Ovary (tissue), 9 donors: ENCODE results near the gene EDN3. TPM values are rescaled to one million over a fixed set of nuclear protein-coding genes. Genes with fewer than 3 reads are reported as not detected.

Experiments used
- DNase-seq, 5 donors: peaks; one replicate each; pipeline ENCODE4 v3.0.0-alpha.2; 2019 to 2020
- H3K27ac ChIP-seq, 2 donors: fragments of 200-600 bp; one replicate each; pipeline versions ENCODE4 v1.5.1 to v1.8.0; 2019 to 2022
- H3K27me3 ChIP-seq: fragments of 200-600 bp; one replicate; pipeline ENCODE4 v1.8.0; 2022
- H3K36me3 ChIP-seq: fragments of 200-600 bp; sonication (generic); one replicate; pipeline ENCODE4 v1.5.1; 2019
- H3K4me1 ChIP-seq: one replicate; pipeline ENCODE4 v1.8.1; 2013; ENCODE audit warnings: mild to moderate bottlenecking, moderate library complexity; ENCODE audit not compliant: insufficient read depth
- H3K4me3 ChIP-seq: fragments of 200-600 bp; sonication (generic); one replicate; pipeline ENCODE4 v1.5.1; 2017
- H3K9me3 ChIP-seq, 2 donors: fragments of 200-600 bp in 1 of 2; sonication (generic) in 1 of 2; one replicate each; pipeline versions ENCODE4 v1.5.1 to v1.8.1; 2013 to 2019; ENCODE audit warnings: mild to moderate bottlenecking in 1 of 2, moderate library complexity in 1 of 2
- EP300 ChIP-seq: sonication (generic); formaldehyde crosslinking; IDR thresholded peaks from one replicate; pipeline ENCODE4 v1.6.1; 2017; ENCODE audit warnings: antibody characterized with exemption
- POLR2A ChIP-seq: fragments of 450-650 bp; IDR thresholded peaks from one replicate; pipeline ENCODE4 v1.6.1; 2017; ENCODE audit warnings: antibody characterized with exemption, mild to moderate bottlenecking, moderate library complexity
- WGBS, 3 donors: extraction: QIAGEN DNeasy Blood & Tissue Kit in 1 of 3; methylation state at CpG; one replicate each; pipeline versions ENCODE4 v1.1.5 to v1.1.7; 2013 to 2017; 5-methylcytosine and 5-hydroxymethylcytosine counted together
- intact Hi-C, 4 donors: fragments of 100-400 bp; cut with DNase I; formaldehyde crosslinking; loops; one replicate each; pipeline versions ENCODE4 v1.11.0 to v1.15.1; 2022 to 2023
- polyA plus RNA-seq, 2 donors: library from polyadenylated mRNA; stranded (reverse); fragments of 200-250 nt in 1 of 2; fragments of 350-450 nt in 1 of 2; fragmentation: Illumina TruSeq in 1 of 2; extraction: RNeasy Lipid Tissue Mini Kit (QIAGEN cat#74804) in 1 of 2; gene quantifications; one replicate each; pipeline ENCODE4 v1.2.3, GENCODE V29; 2013 to 2014
- total RNA-seq, 7 donors: library from RNA; depleted of rRNA in 2 of 7; stranded (reverse); fragments of >200 nt in 2 of 7; fragmentation: NEBNext Ultra II Directional in 3 of 7; extraction: Animal tissue kit (Norgen Biotek cat#: 25700) in 3 of 7; gene quantifications; one replicate each; pipeline versions ENCODE4 v1.1.0 to v1.2.4, GENCODE V29; 2016 to 2023
- TF ChIP-seq, protein P1 (sequence below), 3 donors: fragments of 450-650 bp in 2 of 3; fragments of 200-600 bp in 1 of 3; IDR thresholded peaks; one replicate each; pipeline versions ENCODE4 v1.5.1 to v1.8.0; 2016 to 2022; ENCODE audit warnings: antibody characterized with exemption in 3 of 3, mild to moderate bottlenecking in 1 of 3
- donor health status: DM: no; HTN: no; CAD: no; lungs with moderate emphysema.
- donor health status: DM: no; HTN: no; CAD: no.
- donor health status: Bipolar disorder and iron deficiency.
- donor health status: DM: yes; HTN: yes; CAD: no.
- donor health status: DM: no; HTN: no; CAD: no.
- donor health status: DM: yes; HTN: yes; CAD: no.

The EDN3 gene
- total and polyA plus RNA-seq, 9 donors = 0.18 to 6.4 (median 0.57) TPM; not detected in 2

DNA sequence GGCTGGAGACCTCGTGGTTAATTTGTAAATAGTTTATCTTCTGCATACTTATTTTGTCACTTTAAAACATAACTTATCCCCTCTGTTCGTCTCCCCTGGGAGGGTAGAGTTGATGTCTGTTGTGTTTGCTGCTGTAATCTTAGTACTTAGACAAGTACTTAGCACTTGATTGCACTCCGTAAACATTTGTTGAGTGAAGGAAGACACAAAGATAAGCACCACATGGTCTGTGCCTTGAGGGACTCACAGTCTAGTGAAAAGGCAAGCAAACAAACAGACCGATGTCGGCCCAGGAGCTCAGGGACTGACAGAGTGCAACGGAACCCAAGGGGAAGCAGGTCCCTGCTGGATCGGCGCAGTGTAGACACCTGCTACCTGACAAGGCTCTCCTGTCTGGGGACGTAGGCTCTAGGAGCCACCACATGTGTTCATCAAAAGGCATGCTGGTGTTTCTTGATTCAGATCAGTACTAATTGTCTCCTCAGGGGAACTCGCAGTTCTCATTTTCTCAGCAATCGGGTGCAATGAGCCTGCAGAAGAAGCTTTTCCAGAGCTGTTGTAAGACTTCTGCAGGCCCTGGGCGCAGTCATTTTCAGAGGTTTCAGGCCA, 31.4 kb downstream of the EDN3 start:
- no peaks in the 10 kb centered on the region for H3K4me1 ChIP-seq
- H3K27me3 ChIP-seq = no peaks in the 10 kb centered on the region
- no peak for DNase-seq
- intact Hi-C loops = loop anchor here in 1 of 4 donors (10.0 kb wide), 1 partner anchor 1443 kb away; no protein-coding TSS in a partner anchor
- no peak overlapping the region for H3K27ac ChIP-seq
- 57 to 66% (median 63%) methylated on average over 12 of the region's 12 CpGs for WGBS, 3 donors
- TF ChIP-seq EP300 (no peak), POLR2A (no peak)
- TF ChIP-seq, protein P1, sequence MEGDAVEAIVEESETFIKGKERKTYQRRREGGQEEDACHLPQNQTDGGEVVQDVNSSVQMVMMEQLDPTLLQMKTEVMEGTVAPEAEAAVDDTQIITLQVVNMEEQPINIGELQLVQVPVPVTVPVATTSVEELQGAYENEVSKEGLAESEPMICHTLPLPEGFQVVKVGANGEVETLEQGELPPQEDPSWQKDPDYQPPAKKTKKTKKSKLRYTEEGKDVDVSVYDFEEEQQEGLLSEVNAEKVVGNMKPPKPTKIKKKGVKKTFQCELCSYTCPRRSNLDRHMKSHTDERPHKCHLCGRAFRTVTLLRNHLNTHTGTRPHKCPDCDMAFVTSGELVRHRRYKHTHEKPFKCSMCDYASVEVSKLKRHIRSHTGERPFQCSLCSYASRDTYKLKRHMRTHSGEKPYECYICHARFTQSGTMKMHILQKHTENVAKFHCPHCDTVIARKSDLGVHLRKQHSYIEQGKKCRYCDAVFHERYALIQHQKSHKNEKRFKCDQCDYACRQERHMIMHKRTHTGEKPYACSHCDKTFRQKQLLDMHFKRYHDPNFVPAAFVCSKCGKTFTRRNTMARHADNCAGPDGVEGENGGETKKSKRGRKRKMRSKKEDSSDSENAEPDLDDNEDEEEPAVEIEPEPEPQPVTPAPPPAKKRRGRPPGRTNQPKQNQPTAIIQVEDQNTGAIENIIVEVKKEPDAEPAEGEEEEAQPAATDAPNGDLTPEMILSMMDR (IDR thresholded peaks at IDR 0.05) = no peak
- H3K9me3 ChIP-seq = no peaks in the 10 kb centered on the region
- H3K4me3 ChIP-seq = no peak overlapping the region
- H3K36me3 ChIP-seq = no peaks in the 10 kb centered on the region

DNA sequence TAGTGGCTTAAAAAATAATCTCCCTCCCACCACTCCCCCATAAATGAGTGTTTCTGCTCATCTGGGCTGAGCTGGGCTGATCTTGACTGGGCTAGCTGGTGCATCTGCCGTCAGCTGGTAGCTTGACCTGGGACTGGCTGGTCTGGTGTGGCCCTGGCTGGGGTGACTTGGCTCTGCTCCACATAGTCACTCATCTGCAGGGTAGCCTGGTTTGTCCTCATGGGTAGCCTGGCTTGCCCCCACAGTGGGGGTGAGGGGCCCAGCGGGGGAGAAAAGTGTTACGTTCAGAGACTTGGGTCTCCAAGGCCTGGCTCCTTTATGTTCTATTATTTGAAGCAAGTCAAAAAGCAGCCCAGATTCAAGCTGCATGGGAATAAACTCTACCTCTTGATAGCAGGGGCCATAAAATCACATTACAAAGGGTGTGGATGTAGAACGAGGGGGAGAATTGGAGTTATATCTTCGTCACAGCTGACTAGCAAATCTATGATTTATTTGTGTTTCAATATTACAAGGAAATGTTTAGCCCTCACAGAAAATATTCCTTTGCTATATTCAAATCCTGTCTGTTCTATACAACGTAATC, 32.9 kb downstream of the EDN3 start:
- Histone ChIP-seq H3K27me3 (no peaks in the 10 kb centered on the region), H3K9me3 (no peaks in the 10 kb centered on the region), H3K4me3 (no peak overlapping the region), H3K4me1 (no peaks in the 10 kb centered on the region), H3K36me3 (no peaks in the 10 kb centered on the region), H3K27ac (no peak overlapping the region)
- intact Hi-C loops = loop anchor here in 1 of 4 donors (10.0 kb wide), 1 partner anchor 1441 kb away; no protein-coding TSS in a partner anchor
- TF ChIP-seq, protein P1 (IDR thresholded peaks at IDR 0.05) = no peak
- TF ChIP-seq EP300 (no peak), POLR2A (no peak)
- whole genome bisulfite sequencing, 3 donors = 60 to 85% (median 77%) methylated on average over 6 of the region's 6 CpGs
- no peak for DNase-seq

DNA sequence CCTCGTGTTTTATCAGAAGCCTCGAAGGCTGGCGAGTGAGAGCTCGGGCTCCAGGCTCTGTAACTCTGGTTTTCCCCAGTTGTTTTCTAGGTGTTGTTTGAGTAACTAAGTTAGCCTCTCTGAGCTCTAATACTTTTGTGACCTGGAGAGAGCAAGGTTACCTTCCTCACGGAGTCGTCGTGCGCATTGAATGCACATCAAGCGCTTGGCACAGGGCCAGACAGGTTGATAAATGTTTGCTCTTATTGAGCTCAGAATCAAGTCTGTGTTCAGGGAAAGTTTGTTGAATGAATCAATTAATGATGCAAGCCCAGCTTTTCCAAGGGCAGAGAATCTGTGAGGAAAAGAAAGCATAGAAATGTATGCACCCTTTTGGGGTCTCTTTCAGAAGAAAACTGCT, 33.5 kb downstream of the EDN3 start:
- Histone ChIP-seq H3K4me3 (no peak overlapping the region), H3K27ac (no peak overlapping the region), H3K4me1 (no peaks in the 10 kb centered on the region), H3K36me3 (no peaks in the 10 kb centered on the region), H3K27me3 (no peaks in the 10 kb centered on the region), H3K9me3 (no peaks in the 10 kb centered on the region)
- WGBS, 3 donors = 71 to 74% (median 73%) methylated on average over 9 of the region's 9 CpGs
- DNase-seq = no peak
- intact Hi-C loops = loop anchor here in 1 of 4 donors (10.0 kb wide), 1 partner anchor 1441 kb away; no protein-coding TSS in a partner anchor
- TF ChIP-seq EP300 = no peak
- TF ChIP-seq POLR2A = no peak
- TF ChIP-seq, protein P1 (IDR thresholded peaks at IDR 0.05) = no peak

DNA sequence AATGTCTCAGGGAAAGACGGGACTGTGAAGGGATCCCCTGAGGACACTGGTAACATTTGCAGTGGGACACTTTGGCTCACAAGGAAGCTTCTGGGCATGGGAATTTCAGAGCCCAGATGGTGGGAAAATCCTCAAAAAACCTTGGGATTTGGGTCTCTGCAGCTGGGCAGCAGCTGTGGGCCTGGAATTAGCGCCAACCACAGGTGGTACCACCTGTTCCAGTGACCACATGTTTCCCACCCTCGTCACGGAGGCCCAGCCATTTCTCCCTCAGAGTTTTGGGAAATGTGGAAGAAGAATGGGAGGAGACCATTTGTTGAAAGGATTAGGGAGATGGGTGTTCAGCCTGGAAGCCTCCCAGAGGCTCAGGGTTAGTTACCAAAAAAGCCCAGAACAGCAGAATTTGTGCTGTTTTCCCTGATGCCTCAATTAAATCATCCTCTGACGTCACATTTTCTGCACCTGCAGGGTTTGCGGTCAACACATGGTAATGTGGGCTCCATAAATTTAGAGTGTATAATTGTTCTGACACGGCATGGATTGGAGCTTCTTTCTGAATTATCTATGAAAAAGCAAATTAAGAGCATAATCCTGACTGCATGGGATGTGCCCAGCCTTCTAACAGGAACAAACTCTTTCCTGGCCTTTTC, 34.4 kb downstream of the EDN3 start:
- Histone ChIP-seq H3K27ac (no peak overlapping the region), H3K36me3 (no peaks in the 10 kb centered on the region), H3K27me3 (no peaks in the 10 kb centered on the region), H3K4me3 (no peak overlapping the region), H3K4me1 (no peaks in the 10 kb centered on the region), H3K9me3 (no peaks in the 10 kb centered on the region)
- 33 to 49% (median 34%) methylated on average over 7 of the region's 7 CpGs for WGBS, 3 donors
- DNase-seq = no peak
- TF ChIP-seq, protein P1 (IDR thresholded peaks at IDR 0.05) = no peak
- no peak for TF ChIP-seq EP300
- TF ChIP-seq POLR2A = no peak
- intact Hi-C loops = loop anchor here in 1 of 4 donors (10.0 kb wide), 1 partner anchor 1440 kb away; no protein-coding TSS in a partner anchor
